Inflammatory macrophage (primary cell): ENCODE data around the gene TRPM2.
A peak's percentile ranks its signal among the peaks of the same experiment; 100 is the strongest.

Experiments
- DNase-seq, 2 donors: peaks; one replicate each; pipeline ENCODE4 v3.0.0-alpha.2; 2020 to 2022

TRPM2 gene

GRCh38 chr21:44431300-44431699, 77.9 kb downstream of the TRPM2 start:
- no peak for DNase-seq

DNA sequence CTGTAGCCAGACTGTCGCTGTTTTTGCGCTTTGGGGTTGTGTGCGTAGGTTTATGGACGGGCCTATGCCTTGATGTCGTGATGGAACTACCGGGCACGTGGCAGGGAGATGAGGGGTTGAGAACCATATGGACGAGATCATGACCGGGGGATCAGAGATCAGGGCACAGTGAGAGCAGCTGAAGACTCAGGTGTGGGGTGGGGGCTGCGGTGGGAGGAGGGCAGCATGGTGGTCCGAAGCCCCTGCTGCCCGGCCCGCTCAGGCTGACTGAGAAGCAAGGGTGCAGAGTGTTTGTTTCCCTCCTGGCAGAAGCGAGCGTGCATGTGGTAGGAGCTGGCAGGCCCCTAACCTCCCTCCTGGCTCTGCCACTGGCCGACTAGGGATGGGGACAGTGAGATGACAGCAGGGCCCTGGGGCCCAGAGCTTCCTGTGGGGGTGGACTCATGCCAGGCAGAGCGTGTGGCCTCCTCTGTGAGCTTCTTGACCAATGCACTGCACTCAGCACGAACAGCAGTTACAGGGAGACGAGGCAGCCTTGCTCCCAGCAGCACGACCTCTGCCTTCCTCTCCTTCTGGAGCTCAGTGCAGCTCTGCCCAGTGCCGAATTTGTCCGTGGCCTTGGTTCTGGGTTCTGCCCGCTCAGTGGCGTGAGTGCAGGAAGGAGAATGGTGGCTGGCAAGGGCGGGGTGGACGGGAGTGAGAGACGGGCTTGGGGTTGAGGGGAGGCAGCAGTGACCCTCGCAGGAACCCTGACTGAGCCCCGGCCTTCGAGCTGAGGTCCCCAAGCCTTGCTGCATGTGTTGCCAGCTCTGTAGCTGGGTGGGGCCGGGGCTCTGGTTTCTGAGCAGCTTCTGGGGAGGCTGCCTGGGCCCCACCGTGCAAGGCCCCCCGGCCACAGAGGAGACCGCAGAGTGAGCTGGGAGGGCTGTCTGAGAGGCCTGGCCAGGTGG, 79.7 kb downstream of the TRPM2 start:
- no peak for DNase-seq

GRCh38 chr21:44433791-44434567, 80.6 kb downstream of the TRPM2 start:
- no peak for DNase-seq

DNA sequence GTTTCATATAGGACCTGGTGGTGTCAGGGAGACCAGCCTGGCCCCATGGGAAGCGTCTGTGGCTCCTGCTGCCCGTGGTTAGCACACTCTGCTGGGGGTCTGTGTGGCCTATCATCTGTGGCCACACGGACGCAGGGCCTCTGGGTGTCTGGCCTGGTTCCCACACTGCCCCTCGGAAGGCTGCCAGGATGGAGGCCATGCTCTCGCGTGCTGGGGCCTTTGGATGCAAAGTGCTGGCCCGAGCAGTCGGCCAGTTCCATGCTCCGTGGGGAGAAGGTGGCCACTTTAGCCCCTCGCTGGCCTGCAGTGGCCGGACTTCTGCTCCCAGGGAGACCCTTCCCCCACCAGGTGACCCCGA, 81.1 kb downstream of the TRPM2 start:
- no peak for DNase-seq

DNA sequence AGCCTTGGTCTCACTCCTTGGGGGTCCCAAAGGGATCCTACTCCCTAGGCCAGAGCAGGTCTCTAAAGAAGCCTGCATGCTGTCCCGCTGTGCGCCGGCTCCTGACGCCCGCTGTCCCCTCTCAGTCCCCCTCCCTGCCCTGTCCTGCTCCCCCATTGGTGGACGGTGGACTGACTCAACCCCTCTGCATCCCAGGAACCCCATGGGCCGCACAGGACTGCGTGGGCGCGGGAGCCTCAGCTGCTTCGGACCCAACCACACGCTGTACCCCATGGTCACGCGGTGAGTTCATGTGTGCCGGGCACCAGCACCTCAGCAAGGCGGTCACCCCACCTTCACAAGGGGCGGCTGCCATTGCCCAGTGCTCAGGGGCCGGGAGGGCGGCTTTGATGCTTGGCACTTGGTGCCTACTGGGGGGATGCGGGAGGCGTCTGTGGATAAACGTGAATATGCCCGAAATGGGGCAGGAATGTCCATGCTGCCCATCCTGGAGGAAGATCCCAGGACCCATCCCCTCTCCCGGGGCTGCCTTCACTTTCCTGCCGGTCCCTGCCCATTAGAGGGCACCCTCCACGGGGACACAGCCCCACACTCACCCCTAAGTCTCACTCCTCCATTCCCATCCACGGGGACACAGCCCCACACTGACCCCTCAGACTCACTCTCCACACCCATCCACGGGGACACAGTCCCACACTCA, 81.7 kb downstream of the TRPM2 start:
- DNase-seq, result no peak

DNA sequence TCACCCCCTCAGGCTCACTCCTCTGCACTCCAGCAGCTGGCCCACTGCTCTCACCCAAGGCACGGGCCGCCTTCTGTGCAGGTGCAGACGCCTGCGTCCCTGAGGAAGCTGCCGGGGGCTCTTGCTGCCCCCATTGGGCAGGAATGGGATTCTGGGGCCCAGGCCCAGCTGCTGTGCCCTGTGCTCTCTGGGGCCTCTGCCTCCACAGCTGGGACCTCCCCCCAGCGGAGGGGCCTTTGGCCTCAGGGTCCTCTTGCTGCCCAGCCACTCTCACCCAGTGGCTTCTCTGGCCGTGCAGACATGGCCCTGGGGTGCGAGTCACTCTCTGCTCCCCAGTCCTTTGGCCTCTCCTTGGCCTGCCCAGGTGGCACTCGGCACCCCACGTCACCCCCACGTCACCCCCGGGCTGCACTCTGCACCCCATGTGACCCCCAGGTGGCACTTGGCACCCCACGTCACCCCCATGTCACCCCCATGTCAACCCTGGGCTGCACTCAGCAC, 82.7 kb downstream of the TRPM2 start:
- no peak for DNase-seq

DNA sequence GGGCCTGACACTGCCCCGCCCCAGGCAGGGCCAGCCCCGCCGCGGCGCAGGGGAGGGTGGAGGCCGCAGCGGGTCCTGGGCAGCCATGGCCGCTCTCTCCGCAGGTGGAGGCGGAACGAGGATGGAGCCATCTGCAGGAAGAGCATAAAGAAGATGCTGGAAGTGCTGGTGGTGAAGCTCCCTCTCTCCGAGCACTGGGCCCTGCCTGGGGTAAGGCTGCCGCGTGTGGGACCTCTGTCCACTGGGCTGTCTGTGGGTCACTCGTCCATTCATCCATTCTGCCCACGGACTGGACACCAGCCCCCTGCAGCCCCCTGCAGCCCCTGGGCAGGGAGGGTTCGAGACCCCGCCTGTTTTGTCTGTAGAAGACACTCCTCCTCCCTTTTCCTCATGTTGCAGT, 83.5 kb downstream of the TRPM2 start:
- DNase-seq, result no peak

DNA sequence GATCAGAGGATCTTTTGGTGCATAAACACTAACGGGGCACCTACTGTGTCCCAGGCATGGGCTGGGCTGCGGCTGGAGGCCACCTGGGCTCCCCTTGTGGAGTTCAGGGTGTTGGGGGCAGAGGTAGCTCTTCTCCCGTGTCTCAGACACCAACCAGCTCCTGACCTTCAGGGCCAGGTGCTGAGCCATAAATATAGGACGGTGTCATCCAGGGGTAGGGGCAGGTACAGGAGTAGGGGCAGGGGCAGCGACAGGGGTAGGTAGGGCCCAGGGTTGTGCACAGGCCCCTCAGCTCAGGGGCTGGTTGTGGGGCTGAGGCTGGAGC, 83.9 kb downstream of the TRPM2 start:
- DNase-seq, result no peak

GRCh38 chr21:44437696-44438431, 84.4 kb downstream of the TRPM2 start:
- DNase-seq, result no peak

DNA sequence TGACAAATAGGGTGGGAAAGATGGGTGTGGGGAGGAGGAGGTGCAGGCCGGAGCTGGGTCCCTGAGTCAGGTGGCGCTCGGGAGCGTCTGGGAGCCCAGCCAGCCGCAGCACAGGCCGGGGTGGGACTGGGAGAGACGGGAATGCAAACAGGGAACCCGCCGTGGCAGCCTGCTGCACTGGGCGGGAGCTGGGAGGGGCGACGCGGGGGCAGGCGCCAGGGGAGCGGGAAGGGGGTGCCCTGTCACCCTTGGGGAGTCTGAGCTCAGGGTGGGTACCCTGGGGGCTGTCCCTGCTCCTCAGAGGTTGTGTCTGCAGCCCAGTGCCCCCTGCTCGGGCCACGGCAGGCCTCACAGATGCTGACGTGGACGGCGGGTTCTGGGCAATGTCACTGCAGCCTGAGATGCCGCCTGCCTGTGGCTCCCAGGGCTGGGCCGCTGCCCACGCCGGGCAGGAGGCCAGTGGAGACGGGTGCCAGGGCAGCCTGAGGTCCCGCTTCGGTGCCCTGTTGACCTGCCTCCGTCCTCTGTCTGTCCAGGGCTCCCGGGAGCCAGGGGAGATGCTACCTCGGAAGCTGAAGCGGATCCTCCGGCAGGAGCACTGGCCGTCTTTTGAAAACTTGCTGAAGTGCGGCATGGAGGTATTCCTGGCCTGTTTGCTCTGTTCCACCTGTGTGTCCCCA, 85.2 kb downstream of the TRPM2 start:
- no peak for DNase-seq

- no peak for DNase-seq
Observed at GRCh38 chr21:44439211-44439600, 85.8 kb downstream of the TRPM2 start.

DNA sequence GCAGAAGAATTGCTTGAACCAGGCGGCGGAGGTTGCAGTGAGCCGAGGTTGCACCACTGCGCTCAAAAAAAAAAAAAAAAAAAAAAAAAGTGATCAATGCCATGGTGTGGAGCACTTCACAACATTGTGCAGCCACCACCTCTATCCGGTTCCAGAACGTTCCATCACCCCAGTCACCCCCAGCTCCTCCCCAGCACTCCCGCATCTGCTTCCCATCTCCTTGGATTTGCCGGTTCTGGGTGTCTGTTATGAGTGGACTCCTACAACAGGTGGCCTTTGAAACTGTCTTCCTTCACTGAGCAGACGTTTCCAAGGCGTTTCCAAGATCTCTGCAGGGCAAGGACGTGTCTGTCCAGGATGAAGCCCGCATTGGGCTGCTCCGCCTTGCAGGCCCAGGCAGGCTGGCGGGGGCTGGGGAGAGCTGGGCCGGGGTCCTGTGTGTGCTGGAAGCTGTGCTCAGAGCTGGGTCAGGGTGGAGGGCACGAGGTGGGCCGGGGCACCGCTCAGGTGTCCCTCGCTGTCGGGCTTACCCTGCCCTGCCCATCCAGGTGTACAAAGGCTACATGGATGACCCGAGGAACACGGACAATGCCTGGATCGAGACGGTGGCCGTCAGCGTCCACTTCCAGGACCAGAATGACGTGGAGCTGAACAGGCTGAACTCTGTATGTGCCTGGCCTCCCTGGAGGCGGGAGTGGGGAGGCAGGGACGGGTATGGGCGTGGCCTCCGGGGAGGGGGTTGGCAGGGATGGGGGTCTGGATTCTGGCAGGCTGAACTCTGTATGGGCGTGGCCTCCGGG, 87.0 kb downstream of the TRPM2 start:
- DNase-seq, result no peak

DNA sequence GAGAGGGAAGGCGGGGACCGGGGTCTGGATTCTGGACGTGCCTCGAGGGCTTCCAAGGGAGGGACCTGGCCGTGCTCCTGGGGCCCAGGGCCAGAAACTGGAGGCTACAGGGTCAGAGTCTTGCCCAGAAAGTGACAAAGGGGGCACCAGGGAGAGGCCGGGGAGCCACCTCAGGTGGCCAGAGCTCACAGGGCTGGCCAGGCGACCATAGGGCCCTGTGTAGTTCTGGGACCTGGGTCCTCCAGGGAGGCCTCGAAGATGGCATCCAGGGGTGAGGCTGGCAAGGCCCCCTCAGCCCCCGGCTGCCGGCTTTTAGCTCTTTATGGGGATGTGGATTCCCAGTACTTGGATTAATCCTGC, 87.6 kb downstream of the TRPM2 start:
- no peak for DNase-seq

DNA sequence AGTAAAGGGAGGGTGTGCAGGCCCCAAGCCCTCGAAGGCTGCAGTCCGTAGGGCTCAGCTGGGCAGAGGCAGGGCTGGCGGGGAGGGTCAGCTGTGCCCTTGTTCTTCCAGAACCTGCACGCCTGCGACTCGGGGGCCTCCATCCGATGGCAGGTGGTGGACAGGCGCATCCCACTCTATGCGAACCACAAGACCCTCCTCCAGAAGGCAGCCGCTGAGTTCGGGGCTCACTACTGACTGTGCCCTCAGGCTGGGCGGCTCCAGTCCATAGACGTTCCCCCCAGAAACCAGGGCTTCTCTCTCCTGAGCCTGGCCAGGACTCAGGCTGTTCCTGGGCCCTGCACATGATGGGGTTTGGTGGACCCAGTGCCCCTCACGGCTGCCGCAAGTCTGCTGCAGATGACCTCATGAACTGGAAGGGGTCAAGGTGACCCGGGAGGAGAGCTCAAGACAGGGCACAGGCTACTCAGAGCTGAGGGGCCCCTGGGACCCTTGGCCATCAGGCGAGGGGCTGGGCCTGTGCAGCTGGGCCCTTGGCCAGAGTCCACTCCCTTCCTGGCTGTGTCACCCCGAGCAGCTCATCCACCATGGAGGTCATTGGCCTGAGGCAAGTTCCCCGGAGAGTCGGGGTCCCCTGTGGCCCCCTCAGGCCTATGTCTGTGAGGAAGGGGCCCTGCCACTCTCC, 88.3 kb downstream of the TRPM2 start:
- DNase-seq, result no peak

GRCh38 chr21:44442266-44443125, 89.1 kb downstream of the TRPM2 start:
- no peak for DNase-seq

DNA sequence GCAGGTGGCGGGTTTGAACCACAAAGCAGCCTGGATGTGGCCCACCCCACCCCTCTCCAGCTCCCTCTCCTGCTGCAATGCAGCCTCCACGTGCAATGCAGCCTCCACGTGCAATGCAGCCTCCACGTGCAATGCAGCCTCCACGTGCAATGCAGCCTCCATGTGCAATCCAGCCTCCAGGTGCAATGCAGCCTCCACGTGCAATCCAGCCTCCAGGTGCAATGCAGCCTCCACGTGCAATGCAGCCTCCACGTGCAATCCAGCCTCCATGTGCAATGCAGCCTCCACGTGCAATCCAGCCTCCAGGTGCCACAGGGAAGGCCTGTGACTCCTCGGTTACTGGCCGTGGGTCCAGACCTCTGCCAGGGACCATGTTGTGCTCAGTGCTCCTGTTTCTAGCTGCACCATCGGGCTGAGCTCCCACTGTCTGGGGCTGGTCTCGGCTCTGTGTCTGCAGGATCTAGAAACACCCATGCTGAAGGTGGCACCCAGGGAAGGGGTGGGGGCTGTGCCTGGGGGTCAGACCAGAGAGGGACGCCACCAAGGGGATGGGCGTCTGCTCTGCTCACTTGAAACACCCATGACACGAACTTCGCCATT, 90.0 kb downstream of the TRPM2 start:
- DNase-seq, result no peak

GRCh38 chr21:44443891-44444285, 90.5 kb downstream of the TRPM2 start:
- DNase-seq, result no peak

GRCh38 chr21:44444286-44444931, 91.0 kb downstream of the TRPM2 start:
- peak in 1 of 2 donors; percentile 2 for DNase-seq
